H7 (cell line): ENCODE results near the gene CCT7. TPM values are rescaled to one million over a fixed set of nuclear protein-coding genes. Genes with fewer than 3 reads are reported as not detected.
"Not testable (repeated sequence)": the region's sequence is repeated elsewhere in the genome, so short reads cannot be mapped to it uniquely, and the experiment has no call there.

Experiments
- DNase-seq: peaks from one replicate; pipeline ENCODE4 v3.0.0; 2012
- H3K27me3 ChIP-seq: 2 replicates; pipeline ENCODE4 v1.6.0; 2011; ENCODE audit warnings: mild to moderate bottlenecking, low read length; ENCODE audit not compliant: control insufficient read depth, insufficient read depth
- H3K36me3 ChIP-seq: replicated peaks from 2 replicates; pipeline ENCODE4 v1.5.1; 2011; ENCODE audit warnings: low read length; ENCODE audit not compliant: control insufficient read depth, insufficient read depth
- H3K4me3 ChIP-seq: 2 replicates; pipeline ENCODE4 v1.5.1; 2011; ENCODE audit warnings: low read depth, mild to moderate bottlenecking, control low read depth, low read length, moderate library complexity; ENCODE audit not compliant: insufficient read depth
- total RNA-seq: library from RNA; depleted of rRNA; stranded (reverse); fragments of >200 nt; shearing (Covaris generic); gene quantifications from 2 replicates; pipeline ENCODE4 v1.2.3, GENCODE V29; 2014

The CCT7 gene
- total RNA-seq, 1 experiment from 2014 or later = 529 TPM

DNA sequence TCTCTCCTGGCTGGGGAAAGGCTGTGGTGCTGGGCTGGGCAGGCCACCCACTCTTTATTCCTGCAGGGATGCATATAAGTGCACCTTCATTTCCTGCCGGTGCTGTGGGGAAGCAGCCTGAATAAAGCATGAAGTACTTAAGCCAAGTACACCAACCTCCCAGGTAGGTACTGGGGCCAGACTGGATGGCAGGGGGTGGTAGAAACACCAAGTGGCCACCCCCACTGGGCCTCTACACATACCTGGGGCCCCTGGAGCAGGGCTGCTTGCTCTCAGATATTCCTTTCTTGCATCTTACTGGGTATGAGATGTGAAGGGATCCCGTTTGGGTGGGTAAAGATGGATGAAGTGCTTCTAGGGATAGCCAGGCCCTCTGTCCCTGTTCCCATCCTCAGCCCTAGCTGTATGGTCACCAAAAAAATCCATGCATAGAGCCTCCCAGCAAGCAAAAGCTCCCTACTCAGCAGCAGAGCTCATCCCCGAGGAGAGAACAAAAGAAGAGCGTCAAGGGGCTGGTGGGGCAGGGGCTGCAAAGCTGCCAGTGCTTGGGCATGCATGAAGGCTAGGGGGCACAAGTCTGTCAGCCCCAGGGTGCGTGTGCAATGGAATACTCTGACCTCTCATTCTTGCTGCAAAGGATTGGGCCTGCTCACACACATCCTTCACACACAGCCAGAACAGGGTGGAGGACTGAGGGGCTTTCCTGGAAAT lies 22.0 kb downstream of the CCT7 start:
- H3K36me3 ChIP-seq = peaks cover 16% of the 10 kb centered on the region
- H3K27me3 ChIP-seq = no peaks in the 10 kb centered on the region
- peak; percentile 67 for DNase-seq
- H3K4me3 ChIP-seq = no peak overlapping the region

DNA sequence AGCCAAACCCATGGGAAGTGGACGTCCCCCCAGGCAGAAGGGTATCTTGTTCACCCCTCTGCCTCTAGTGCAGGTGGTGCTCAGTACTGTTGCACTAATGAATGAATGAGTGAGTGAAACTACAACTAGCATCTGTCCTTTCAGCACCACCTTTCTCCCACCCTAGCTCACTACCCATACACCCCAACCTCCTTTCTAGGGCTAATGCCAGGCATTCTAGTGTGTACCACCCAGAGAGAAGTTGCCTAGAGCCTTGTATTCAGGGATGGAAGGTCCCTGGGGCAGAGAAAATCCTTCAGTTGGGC lies 22.5 kb downstream of the CCT7 start:
- DNase-seq = peak; percentile 55
- H3K4me3 ChIP-seq = no peak overlapping the region
- no peaks in the 10 kb centered on the region for H3K27me3 ChIP-seq
- H3K36me3 ChIP-seq = peaks cover 13% of the 10 kb centered on the region

GRCh38 chr2:73257021-73257420 lies 22.9 kb downstream of the CCT7 start:
- no peaks in the 10 kb centered on the region for H3K27me3 ChIP-seq
- H3K4me3 ChIP-seq = no peak overlapping the region
- DNase-seq = no peak
- H3K36me3 ChIP-seq = peaks cover 11% of the 10 kb centered on the region

- no peak for DNase-seq
- Histone ChIP-seq H3K36me3 (peaks cover 9% of the 10 kb centered on the region), H3K27me3 (no peaks in the 10 kb centered on the region), H3K4me3 (no peak overlapping the region)
These were observed 23.5 kb downstream of the CCT7 start for GRCh38 chr2:73257425-73258125.

DNA sequence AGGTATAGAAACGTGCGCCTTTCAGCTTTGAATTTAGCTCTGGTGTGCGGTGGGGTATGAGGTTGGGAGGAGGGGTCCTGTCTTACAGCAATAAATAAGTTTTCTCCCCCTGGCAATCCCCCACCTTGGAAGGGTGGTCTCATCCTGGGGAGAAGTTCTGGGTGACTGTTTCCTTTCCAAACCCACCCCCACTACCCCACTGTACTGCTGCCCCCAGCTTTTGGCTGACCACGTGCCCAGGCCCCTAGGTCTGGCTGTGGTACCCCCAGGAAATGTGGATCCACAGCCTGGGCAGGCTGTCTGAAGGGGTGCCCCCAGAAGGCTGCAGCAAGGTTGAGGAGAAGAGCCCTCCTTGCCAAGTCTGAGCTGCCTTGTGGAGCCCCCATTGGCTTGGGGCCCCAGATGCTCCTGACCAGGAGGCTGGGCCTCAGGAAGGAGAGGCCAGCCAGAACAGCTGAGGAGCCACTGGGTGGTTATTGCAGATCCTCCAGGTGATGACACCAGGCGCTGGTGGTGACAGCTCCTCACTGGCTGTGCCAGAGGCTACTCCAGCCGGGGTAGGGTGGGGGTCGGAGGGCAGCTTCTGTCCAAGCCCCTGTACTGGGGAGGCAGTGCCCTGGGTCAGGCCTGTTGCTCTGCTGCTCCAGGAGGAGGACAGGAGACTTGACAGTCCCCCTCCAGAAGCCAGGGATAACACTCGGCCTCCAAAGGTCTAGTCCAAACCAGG lies 24.2 kb downstream of the CCT7 start:
- Histone ChIP-seq H3K27me3 (no peaks in the 10 kb centered on the region), H3K36me3 (peaks cover 4% of the 10 kb centered on the region), H3K4me3 (no peak overlapping the region)
- no peak for DNase-seq

DNA sequence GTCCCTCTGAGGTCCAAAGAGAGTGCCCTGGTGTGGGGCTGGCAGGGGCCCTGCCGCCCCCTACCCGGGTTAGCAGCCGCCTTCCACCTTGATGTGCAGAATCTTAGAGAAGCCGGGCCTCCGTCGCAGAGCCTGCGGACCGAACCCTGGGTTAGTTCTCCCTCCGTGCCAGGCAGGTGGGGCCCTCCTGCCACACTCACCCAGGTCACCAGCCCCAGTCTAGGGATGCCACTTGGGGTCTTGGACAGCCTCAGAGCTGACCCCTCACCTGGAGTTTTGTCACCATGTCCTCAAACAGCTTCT lies 24.8 kb downstream of the CCT7 start:
- no peaks in the 10 kb centered on the region for H3K27me3 ChIP-seq
- peaks cover 3% of the 10 kb centered on the region for H3K36me3 ChIP-seq
- no peak overlapping the region for H3K4me3 ChIP-seq
- DNase-seq = no peak

GRCh38 chr2:73259276-73259675 lies 25.2 kb downstream of the CCT7 start:
- Histone ChIP-seq H3K4me3 (no peak overlapping the region), H3K36me3 (peaks cover 1% of the 10 kb centered on the region), H3K27me3 (no peaks in the 10 kb centered on the region)
- DNase-seq = no peak

DNA sequence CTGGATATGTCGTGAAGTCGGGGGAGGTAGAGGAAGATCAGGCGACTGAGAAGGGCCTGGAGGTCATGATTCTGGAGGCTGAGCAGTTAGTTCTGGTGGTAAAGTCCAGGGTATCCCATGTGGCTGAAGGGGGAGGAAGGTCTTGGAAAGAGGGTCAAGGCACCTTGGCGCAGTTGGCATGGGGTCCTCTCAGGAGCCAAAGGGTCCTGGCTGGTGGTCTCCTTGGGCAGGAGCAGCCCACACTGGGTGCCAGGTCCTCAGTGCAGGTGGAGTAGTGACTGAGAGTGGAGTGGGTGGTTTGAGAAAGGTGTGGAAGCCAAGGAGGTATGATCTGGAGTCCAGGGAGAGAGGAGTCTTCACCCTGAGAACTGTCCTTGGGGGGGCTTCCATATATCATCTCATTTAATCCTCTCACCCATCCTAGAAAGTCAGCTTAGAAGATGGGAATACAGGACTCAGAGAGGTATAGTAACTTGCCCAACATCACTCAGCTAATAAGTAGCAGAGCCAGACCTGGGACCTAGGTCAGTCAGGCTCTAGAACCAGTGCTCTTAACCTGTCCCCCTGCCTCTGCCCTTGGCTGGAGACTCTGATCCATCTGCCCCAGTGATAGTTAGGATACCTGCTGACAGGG lies 25.7 kb downstream of the CCT7 start:
- H3K36me3 ChIP-seq = peaks cover 1% of the 10 kb centered on the region
- no peak for DNase-seq

DNA sequence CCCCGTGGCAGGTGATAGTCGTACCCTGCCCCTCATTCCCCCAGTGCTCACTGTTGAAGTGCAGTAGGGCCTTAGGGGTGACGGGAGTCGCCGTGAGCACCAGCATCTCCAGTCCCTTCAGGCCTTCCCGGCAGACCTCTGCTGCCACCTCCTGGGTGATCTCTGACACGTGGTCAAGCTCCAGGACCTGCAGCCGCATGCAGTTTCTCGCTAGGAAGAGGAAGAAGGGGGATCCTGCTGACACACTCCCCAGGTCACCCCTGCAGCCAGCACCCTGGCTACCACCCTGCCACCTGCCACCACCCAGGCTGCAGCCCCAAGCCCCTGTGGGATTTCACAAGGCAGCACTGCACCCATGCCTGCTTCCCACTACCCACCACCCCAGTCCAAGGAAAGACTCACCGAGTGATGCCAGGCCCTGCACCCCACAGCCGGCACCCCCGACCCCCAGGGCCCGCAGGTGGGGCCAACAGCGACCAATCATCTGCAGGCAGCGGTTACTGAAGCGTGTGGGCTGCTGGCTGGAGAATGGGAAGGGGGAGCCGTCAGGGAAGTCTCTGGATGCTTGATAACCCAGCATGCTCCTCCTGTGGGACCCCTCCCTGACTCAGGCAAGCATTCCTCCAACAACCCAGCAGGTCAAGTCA lies 26.4 kb downstream of the CCT7 start:
- peak; percentile 94 for DNase-seq
- H3K36me3 ChIP-seq = peaks cover 1% of the 10 kb centered on the region
- no peaks in the 10 kb centered on the region for H3K27me3 ChIP-seq
- no peak overlapping the region for H3K4me3 ChIP-seq

More for the DNA sequence above, 25.7 kb downstream of the CCT7 start:
- Histone ChIP-seq H3K27me3 (no peaks in the 10 kb centered on the region), H3K4me3 (no peak overlapping the region)

DNA sequence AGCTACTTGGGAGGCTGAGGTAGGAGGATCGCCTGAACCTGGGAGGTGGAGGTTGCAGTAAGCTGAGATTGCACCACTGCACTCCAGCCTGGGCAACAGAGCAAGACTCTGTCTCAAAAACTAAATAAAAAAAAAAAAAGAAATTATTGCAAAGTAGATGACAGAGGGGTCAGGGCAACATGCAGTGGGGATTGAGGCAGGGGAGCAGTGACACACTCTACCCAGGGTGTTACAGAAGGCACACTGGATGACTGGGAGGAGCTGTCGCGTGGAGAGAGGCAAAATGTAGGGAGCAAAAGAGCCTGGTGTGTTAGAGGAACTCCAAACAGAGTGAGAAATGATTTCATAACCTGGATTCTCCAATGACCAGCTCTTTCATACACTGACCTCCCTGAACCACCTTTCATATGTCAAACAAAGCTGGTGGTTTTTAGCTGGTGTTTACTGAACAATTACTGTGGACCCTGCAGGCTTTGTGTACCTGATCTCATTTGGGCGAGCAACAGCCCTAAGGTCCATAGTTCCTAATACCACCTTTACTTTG lies 28.1 kb downstream of the CCT7 start:
- no peak for DNase-seq
- Histone ChIP-seq H3K27me3 (peaks cover 2% of the 10 kb centered on the region; the same call in 1 of the 2 replicates), H3K36me3 (peaks cover 1% of the 10 kb centered on the region), H3K4me3 (no peak overlapping the region)

- not testable (repeated sequence) for H3K27me3 ChIP-seq, H3K4me3 ChIP-seq, DNase-seq, H3K36me3 ChIP-seq
These were observed 28.8 kb downstream of the CCT7 start for GRCh38 chr2:73262691-73263429.

GRCh38 chr2:73263540-73264331 lies 29.6 kb downstream of the CCT7 start:
- Histone ChIP-seq H3K36me3 (peaks cover 1% of the 10 kb centered on the region), H3K27me3 (peaks cover 13% of the 10 kb centered on the region), H3K4me3 (no peak overlapping the region)
- no peak for DNase-seq

DNA sequence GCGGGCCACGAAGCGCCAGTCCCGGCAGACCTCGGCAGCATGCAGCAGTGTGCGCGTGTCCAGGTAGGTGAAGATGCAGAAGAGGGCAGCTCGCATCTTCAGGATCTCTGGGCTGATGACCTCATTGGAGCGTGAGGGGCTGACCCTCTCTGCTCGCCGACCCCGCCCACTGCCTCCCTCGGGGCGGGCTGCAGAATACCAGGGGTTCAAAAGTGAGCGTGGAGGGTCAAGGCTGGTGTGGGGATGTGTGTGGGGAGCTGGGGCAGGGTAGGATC lies 30.2 kb downstream of the CCT7 start:
- Histone ChIP-seq H3K4me3 (no peak overlapping the region), H3K27me3 (peaks cover 18% of the 10 kb centered on the region), H3K36me3 (peaks cover 1% of the 10 kb centered on the region)
- DNase-seq = no peak
